IMR-90 (cell line): ENCODE results near the gene C22orf42. TPM values are rescaled to one million over a fixed set of nuclear protein-coding genes. Genes with fewer than 3 reads are reported as not detected.

Experiments used
- ATAC-seq: fragments of 200-7000 bp; cut with Tn5 transposase; 2 replicates; pipeline ENCODE4 v1.9.1; 2020; ENCODE audit warnings: low read depth, mild to moderate bottlenecking, moderate library complexity
- BruUV-seq: library from RNA; stranded (reverse); fragments of 400-500 nt; replicated peaks from 2 replicates; lab custom pipeline; 2021; lab: Mats Ljungman, UMichigan
- CTCF ChIA-PET: fragments of 300-600 bp; formaldehyde crosslinking; extraction: SDS; loops from one replicate; lab custom pipeline; 2021; ENCODE audit warnings: antibody characterized with exemption; lab: Yijun Ruan, JAX
- POLR2A ChIA-PET: fragments of 300-600 bp; sonication (Branson Sonifier 250); formaldehyde crosslinking; loops from one replicate; lab custom pipeline; 2022; ENCODE audit warnings: antibody characterized with exemption; ENCODE audit not compliant: unreplicated experiment; lab: Charles Lee
- DNase-seq: peaks from one replicate; pipeline ENCODE4 v3.0.0; 2013
- H2AFZ ChIP-seq: replicated peaks from 2 replicates; pipeline ENCODE3; 2013; ENCODE audit warnings: low read length, mild to moderate bottlenecking; ENCODE audit not compliant: poor library complexity
- H2AK5ac ChIP-seq: 2 replicates; pipeline ENCODE4 v1.6.1; 2013; ENCODE audit warnings: low read depth, low read length, inconsistent platforms
- H2AK9ac ChIP-seq: replicated peaks from 2 replicates; pipeline ENCODE3; 2013; ENCODE audit warnings: mild to moderate bottlenecking, low read depth, low read length, moderate library complexity; ENCODE audit not compliant: poor library complexity
- H2BK120ac ChIP-seq: 2 replicates; pipeline ENCODE4 v1.6.1; 2013; ENCODE audit warnings: low read depth, low read length, inconsistent platforms
- H2BK15ac ChIP-seq: 3 replicates; pipeline ENCODE4 v1.6.1; 2013; ENCODE audit warnings: low read depth, low read length, inconsistent platforms
- H2BK20ac ChIP-seq: 2 replicates; pipeline ENCODE4 v1.6.1; 2013; ENCODE audit warnings: low read depth, mild to moderate bottlenecking, inconsistent platforms, low read length, moderate library complexity
- H2BK5ac ChIP-seq: 2 replicates; pipeline ENCODE4 v1.6.1; 2013; ENCODE audit warnings: mild to moderate bottlenecking, low read depth, low read length, inconsistent platforms; ENCODE audit not compliant: poor library complexity, severe bottlenecking
- H3K14ac ChIP-seq: replicated peaks from 2 replicates; pipeline ENCODE4 v1.6.1; 2013; ENCODE audit warnings: low read depth, low read length, inconsistent platforms
- H3K18ac ChIP-seq: 2 replicates; pipeline ENCODE4 v1.6.1; 2013; ENCODE audit warnings: low read depth, low read length, control low read depth
- H3K23ac ChIP-seq: 2 replicates; pipeline ENCODE4 v1.6.1; 2013; ENCODE audit warnings: low read depth, low read length, inconsistent platforms
- H3K27ac ChIP-seq: 2 replicates; pipeline ENCODE4 v1.5.1; 2013; ENCODE audit warnings: mild to moderate bottlenecking, control low read depth, low read length; ENCODE audit not compliant: insufficient read depth
- H3K27me3 ChIP-seq: 2 replicates; pipeline ENCODE4 v1.6.1; 2013; ENCODE audit warnings: low read length; ENCODE audit not compliant: control insufficient read depth, insufficient read depth
- H3K36me3 ChIP-seq: 2 replicates; pipeline ENCODE4 v1.6.1; 2013; ENCODE audit warnings: low read length, mixed read lengths; ENCODE audit not compliant: control insufficient read depth, insufficient read depth
- H3K4ac ChIP-seq: 2 replicates; pipeline ENCODE4 v1.6.1; 2013; ENCODE audit warnings: low read depth, low read length, inconsistent platforms
- H3K4me1 ChIP-seq: 2 replicates; pipeline ENCODE4 v1.6.1; 2013; ENCODE audit warnings: low read length, mixed read lengths; ENCODE audit not compliant: control insufficient read depth, insufficient read depth
- H3K4me2 ChIP-seq: 2 replicates; pipeline ENCODE4 v1.6.1; 2013; ENCODE audit warnings: low read depth, mild to moderate bottlenecking, control low read depth, low read length, moderate library complexity
- H3K4me3 ChIP-seq: 2 replicates; pipeline ENCODE4 v1.5.1; 2013; ENCODE audit warnings: low read depth, mild to moderate bottlenecking, control low read depth, low read length, moderate library complexity; ENCODE audit not compliant: insufficient read depth
- H3K56ac ChIP-seq: 2 replicates; pipeline ENCODE4 v1.6.1; 2013; ENCODE audit warnings: low read length, inconsistent platforms; ENCODE audit not compliant: insufficient read depth; ENCODE audit errors: extremely low read depth
- H3K79me1 ChIP-seq, 2 experiments: 2 replicates each; pipeline ENCODE4 v1.6.1; 2013; ENCODE audit warnings: low read length in 2 of 2, inconsistent platforms in 1 of 2, low read depth in 1 of 2
- H3K9ac ChIP-seq: 2 replicates; pipeline ENCODE4 v1.6.1; 2013; ENCODE audit warnings: low read depth, low read length, control low read depth
- H3K9me1 ChIP-seq: 2 replicates; pipeline ENCODE4 v1.6.1; 2013; ENCODE audit warnings: low read length, inconsistent platforms; ENCODE audit not compliant: insufficient read depth
- H3K9me3 ChIP-seq: 2 replicates; pipeline ENCODE4 v1.6.1; 2013; ENCODE audit warnings: low read length; ENCODE audit not compliant: control insufficient read depth, insufficient read depth
- H4K20me1 ChIP-seq: 2 replicates; pipeline ENCODE4 v1.6.1; 2013; ENCODE audit warnings: low read length, inconsistent platforms; ENCODE audit not compliant: insufficient read depth
- H4K5ac ChIP-seq: 2 replicates; pipeline ENCODE4 v1.6.1; 2013; ENCODE audit warnings: mild to moderate bottlenecking, low read depth, low read length, control low read depth
- H4K8ac ChIP-seq, 2 experiments: 2 replicates each; pipeline ENCODE4 v1.6.1; 2013; ENCODE audit warnings: low read depth in 2 of 2, low read length in 2 of 2, control low read depth in 1 of 2, inconsistent platforms in 1 of 2
- H4K91ac ChIP-seq: 2 replicates; pipeline ENCODE4 v1.6.1; 2013; ENCODE audit warnings: low read depth, low read length, inconsistent platforms; ENCODE audit not compliant: insufficient read depth
- CTCF ChIP-seq: conservative IDR thresholded peaks from 2 replicates; pipeline ENCODE4 v1.5.1; 2012; ENCODE audit warnings: mild to moderate bottlenecking, low read depth, low read length, improper control_type of control experiment
- RAD21 ChIP-seq: IDR thresholded peaks from 2 replicates; pipeline ENCODE4 v1.6.1; 2012; ENCODE audit warnings: low read length, improper control_type of control experiment
- WGBS, 2 experiments: methylation state at CpG; one replicate each; pipeline versions ENCODE4 v1.1.5 to v1.1.7; 2013; ENCODE audit warnings: missing lambda C conversion rate in 2 of 2; ENCODE audit not compliant: insufficient read length in 1 of 2; ENCODE audit errors: extremely low coverage in 2 of 2; 5-methylcytosine and 5-hydroxymethylcytosine counted together
- dilution Hi-C: fragments of 300-500 bp; cut with HindIII; formaldehyde crosslinking; loops from one replicate; pipeline ENCODE4 v1.14.3; 2018; ENCODE audit warnings: low sequenced_read_pairs; ENCODE audit not compliant: unreplicated experiment
- in situ Hi-C: fragments of 300-500 bp; cut with MboI; formaldehyde crosslinking; loops from 3 replicates; pipeline ENCODE4 v1.14.3; 2019; ENCODE audit warnings: low sequenced_read_pairs, inconsistent platforms, mixed read lengths
- intact Hi-C: fragments of 100-400 bp; cut with micrococcal nuclease; formaldehyde crosslinking; loops from 2 replicates; pipeline ENCODE4 v1.10.0; 2022
- polyA plus RNA-seq, 3 experiments: library from polyadenylated mRNA; depleted of rRNA; stranded (reverse); fragments of >200 nt; gene quantifications; 2 replicates each; pipeline ENCODE4 v1.2.3, GENCODE V29; 2012; ENCODE audit warnings: low replicate concordance in 1 of 3
- total RNA-seq: library from RNA; depleted of rRNA; stranded (reverse); fragments of >200 nt; gene quantifications from 2 replicates; pipeline ENCODE4 v1.2.3, GENCODE V29; 2012

Gene C22orf42
- total and polyA plus RNA-seq, 2 of the 4 experiments (the other 2 are of a cell fraction), result not detected

- Histone ChIP-seq H3K14ac (no peak overlapping the region), H2BK120ac (no peak overlapping the region), H3K9ac (no peak overlapping the region), H2AFZ (peak overlapping the region; percentile 43), H3K4me1 (no peaks in the 10 kb centered on the region), H2BK20ac (no peak overlapping the region), H3K27ac (no peak overlapping the region), H2BK5ac (no peak overlapping the region), H3K9me3 (no peaks in the 10 kb centered on the region), H3K4me2 (no peak overlapping the region), H4K8ac (no peak overlapping the region), H3K9me1 (no peaks in the 10 kb centered on the region), H3K79me1 (no peaks in the 10 kb centered on the region), H3K56ac (no peak overlapping the region), H4K5ac (no peak overlapping the region), H2BK15ac (no peak overlapping the region), H2AK5ac (no peak overlapping the region), H3K23ac (no peak overlapping the region), H4K91ac (no peak overlapping the region), H3K4ac (no peak overlapping the region), H2AK9ac (peak overlapping the region; percentile 42), H3K4me3 (no peak overlapping the region), H3K27me3 (peaks cover 16% of the 10 kb centered on the region; the same call in 1 of the 2 replicates), H3K36me3 (no peaks in the 10 kb centered on the region), H3K18ac (no peak overlapping the region), H4K20me1 (no peaks in the 10 kb centered on the region)
- BruUV-seq, result no TSS peak
- POLR2A ChIA-PET, result no interaction called here
- in situ Hi-C loops, result no loop called here
- intact Hi-C loops, result no loop called here
- CTCF ChIA-PET, result no interaction called here
- ATAC-seq (peak; percentile 45; the same call in 1 of the 2 replicates), DNase-seq (no peak)
- dilution Hi-C loops, result no loop called here
- 50% methylated on average over 2 of the region's 22 CpGs; no CpG with 5 or more reads in 1 of the 2 experiments for WGBS, 2 experiments
- peak; percentile 29; the same call in 1 of the 2 replicates for TF ChIP-seq CTCF
- TF ChIP-seq RAD21, result no peak
Observed at GRCh38 chr22:32206774-32207758, 48.0 kb upstream of the C22orf42 start.
